ENCODE data around the gene ULK3.

The ULK3 gene

GRCh38 chr15:74793135-74794028, 49.6 kb downstream of the ULK3 start:
- H3K27me3 ChIP-seq (ENCODE audit: insufficient read depth, low read length), result no peaks in the 10 kb centered on the region
- no peak overlapping the region for H3K4me3 ChIP-seq (ENCODE audit: low read length)
- H3K9me3 ChIP-seq (ENCODE audit: low read length), result no peaks in the 10 kb centered on the region
- no peak overlapping the region for H2AFZ ChIP-seq (ENCODE audit: low read depth, low read length)
- H3K4me1 ChIP-seq (ENCODE audit: insufficient read depth, low read length), result peaks cover 21% of the 10 kb centered on the region
- H3K36me3 ChIP-seq (ENCODE audit: insufficient read depth, low read length), result no peaks in the 10 kb centered on the region

- no peaks in the 10 kb centered on the region for H3K27me3 ChIP-seq (ENCODE audit: insufficient read depth, low read length)
- peaks cover 21% of the 10 kb centered on the region for H3K4me1 ChIP-seq (ENCODE audit: insufficient read depth, low read length)
Observed at GRCh38 chr15:74792227-74793016, 50.5 kb downstream of the ULK3 start.

GRCh38 chr15:74791667-74792066, 51.3 kb downstream of the ULK3 start:
- Histone ChIP-seq H3K36me3 (ENCODE audit: insufficient read depth, low read length) (no peaks in the 10 kb centered on the region), H3K4me3 (ENCODE audit: low read length) (no peak overlapping the region), H3K27me3 (ENCODE audit: insufficient read depth, low read length) (no peaks in the 10 kb centered on the region), H3K4me1 (ENCODE audit: insufficient read depth, low read length) (peaks cover 21% of the 10 kb centered on the region), H2AFZ (ENCODE audit: low read depth, low read length) (no peak overlapping the region), H3K9me3 (ENCODE audit: low read length) (no peaks in the 10 kb centered on the region)

More at GRCh38 chr15:74792227-74793016, 50.5 kb downstream of the ULK3 start:
- no peak overlapping the region for H2AFZ ChIP-seq (ENCODE audit: low read depth, low read length)
- no peaks in the 10 kb centered on the region for H3K36me3 ChIP-seq (ENCODE audit: insufficient read depth, low read length)
- no peak overlapping the region for H3K4me3 ChIP-seq (ENCODE audit: low read length)
- H3K9me3 ChIP-seq (ENCODE audit: low read length), result no peaks in the 10 kb centered on the region

- no peaks in the 10 kb centered on the region for H3K9me3 ChIP-seq (ENCODE audit: low read length)
- peaks cover 21% of the 10 kb centered on the region for H3K4me1 ChIP-seq (ENCODE audit: insufficient read depth, low read length)
- no peak overlapping the region for H2AFZ ChIP-seq (ENCODE audit: low read depth, low read length)
- H3K36me3 ChIP-seq (ENCODE audit: insufficient read depth, low read length), result no peaks in the 10 kb centered on the region
- no peak overlapping the region for H3K4me3 ChIP-seq (ENCODE audit: low read length)
- H3K27me3 ChIP-seq (ENCODE audit: insufficient read depth, low read length), result no peaks in the 10 kb centered on the region
Observed at GRCh38 chr15:74791007-74791406, 51.9 kb downstream of the ULK3 start.

GRCh38 chr15:74790080-74790916, 52.7 kb downstream of the ULK3 start:
- no peaks in the 10 kb centered on the region for H3K27me3 ChIP-seq (ENCODE audit: insufficient read depth, low read length)
- H3K4me3 ChIP-seq (ENCODE audit: low read length), result no peak overlapping the region
- no peak overlapping the region for H2AFZ ChIP-seq (ENCODE audit: low read depth, low read length)
- H3K4me1 ChIP-seq (ENCODE audit: insufficient read depth, low read length), result peaks cover 21% of the 10 kb centered on the region
- H3K36me3 ChIP-seq (ENCODE audit: insufficient read depth, low read length), result no peaks in the 10 kb centered on the region
- H3K9me3 ChIP-seq (ENCODE audit: low read length), result no peaks in the 10 kb centered on the region

DNA sequence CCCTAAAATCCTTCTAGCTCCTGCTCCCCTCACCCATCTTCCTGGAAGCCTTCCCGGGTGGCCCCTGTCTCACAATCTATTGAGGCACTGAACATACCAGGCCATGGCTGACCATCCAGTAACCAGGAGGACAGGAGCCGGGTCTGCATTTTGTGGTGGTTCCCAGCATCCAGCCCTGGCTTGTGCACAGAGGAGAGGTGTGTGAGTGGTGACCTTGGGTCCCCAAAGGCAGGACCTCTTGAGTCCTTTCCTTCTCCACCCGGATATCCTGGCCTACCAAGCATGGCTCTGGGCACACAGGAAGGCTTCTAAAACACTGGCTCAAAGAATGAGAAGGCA, 53.2 kb downstream of the ULK3 start:
- Histone ChIP-seq H2AFZ (ENCODE audit: low read depth, low read length) (no peak overlapping the region), H3K36me3 (ENCODE audit: insufficient read depth, low read length) (no peaks in the 10 kb centered on the region), H3K9me3 (ENCODE audit: low read length) (no peaks in the 10 kb centered on the region), H3K4me3 (ENCODE audit: low read length) (no peak overlapping the region), H3K27me3 (ENCODE audit: insufficient read depth, low read length) (no peaks in the 10 kb centered on the region), H3K4me1 (ENCODE audit: insufficient read depth, low read length) (peaks cover 26% of the 10 kb centered on the region)

GRCh38 chr15:74789171-74789631, 53.8 kb downstream of the ULK3 start:
- Histone ChIP-seq H3K4me3 (ENCODE audit: low read length) (no peak overlapping the region), H2AFZ (ENCODE audit: low read depth, low read length) (no peak overlapping the region), H3K36me3 (ENCODE audit: insufficient read depth, low read length) (no peaks in the 10 kb centered on the region), H3K27me3 (ENCODE audit: insufficient read depth, low read length) (no peaks in the 10 kb centered on the region), H3K4me1 (ENCODE audit: insufficient read depth, low read length) (peaks cover 28% of the 10 kb centered on the region), H3K9me3 (ENCODE audit: low read length) (no peaks in the 10 kb centered on the region)

DNA sequence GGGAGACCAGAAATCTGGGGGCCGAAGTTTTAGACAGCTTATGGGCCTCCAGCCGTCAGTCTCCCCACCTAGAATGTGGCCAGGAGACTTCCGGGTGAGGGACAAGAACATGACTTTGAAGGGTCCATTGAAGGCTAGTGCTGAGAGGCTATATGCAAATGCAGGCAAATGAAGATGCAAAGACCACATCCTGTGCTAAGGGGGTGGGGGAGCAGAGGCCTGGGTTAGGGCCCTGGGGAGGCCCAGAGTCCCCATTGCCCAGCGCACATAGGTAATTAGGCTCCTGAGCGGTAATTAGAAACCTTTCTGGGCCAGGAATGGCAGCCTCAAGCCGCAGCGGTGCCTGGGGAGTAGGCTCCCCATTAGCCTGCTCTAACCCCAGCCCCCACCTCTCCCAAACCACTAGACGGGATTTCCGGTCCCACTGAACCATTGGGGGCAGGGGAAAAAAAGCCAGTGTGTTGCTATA, 54.2 kb downstream of the ULK3 start:
- H3K4me1 ChIP-seq (ENCODE audit: insufficient read depth, low read length), result peaks cover 33% of the 10 kb centered on the region
- no peaks in the 10 kb centered on the region for H3K9me3 ChIP-seq (ENCODE audit: low read length)
- H2AFZ ChIP-seq (ENCODE audit: low read depth, low read length), result no peak overlapping the region
- H3K4me3 ChIP-seq (ENCODE audit: low read length), result no peak overlapping the region
- H3K36me3 ChIP-seq (ENCODE audit: insufficient read depth, low read length), result no peaks in the 10 kb centered on the region
- no peaks in the 10 kb centered on the region for H3K27me3 ChIP-seq (ENCODE audit: insufficient read depth, low read length)

- no peak overlapping the region for H3K4me3 ChIP-seq (ENCODE audit: low read length)
- H3K27me3 ChIP-seq (ENCODE audit: insufficient read depth, low read length), result no peaks in the 10 kb centered on the region
- H3K9me3 ChIP-seq (ENCODE audit: low read length), result no peaks in the 10 kb centered on the region
Observed at GRCh38 chr15:74788042-74788682, 54.8 kb downstream of the ULK3 start.

DNA sequence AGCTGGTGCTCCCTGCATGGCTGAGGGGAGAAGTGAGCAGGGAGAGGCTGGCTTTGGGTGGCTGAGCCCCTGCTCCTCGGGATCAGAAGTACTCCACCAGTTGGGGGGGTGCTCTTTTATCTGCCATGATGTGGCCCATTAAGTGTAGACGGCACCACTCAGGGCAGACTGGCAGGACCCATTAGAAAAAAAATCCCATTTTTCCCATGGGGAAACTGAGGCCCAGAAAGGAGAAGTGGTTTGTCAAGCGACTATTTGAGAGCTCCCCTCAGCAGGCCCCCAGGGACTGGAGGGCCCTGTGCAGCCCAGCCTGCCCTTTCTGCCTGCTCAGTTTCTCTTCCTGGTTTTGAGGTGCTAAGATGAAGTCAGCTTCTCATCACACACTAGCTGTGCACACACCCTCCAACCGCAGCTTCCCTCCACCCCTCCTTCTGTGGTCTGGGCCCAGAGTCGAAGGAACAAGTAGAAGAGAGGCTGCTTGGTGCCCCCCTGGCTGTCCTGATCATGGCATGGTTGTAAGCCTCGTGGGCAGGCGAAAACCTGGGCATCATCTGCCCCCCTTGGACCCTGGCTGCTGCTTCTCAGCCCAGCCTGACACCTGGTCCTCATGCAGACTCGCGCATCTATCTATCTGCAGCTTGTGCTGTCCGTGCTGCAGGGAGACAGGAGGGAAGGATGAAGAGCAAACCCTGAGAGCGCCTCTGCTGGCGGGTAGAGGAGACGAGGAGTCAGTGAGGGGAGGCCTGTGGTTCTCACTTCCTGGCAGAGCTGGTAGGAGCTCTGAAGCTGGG, 55.5 kb downstream of the ULK3 start:
- Histone ChIP-seq H3K36me3 (ENCODE audit: insufficient read depth, low read length) (no peaks in the 10 kb centered on the region), H3K27me3 (ENCODE audit: insufficient read depth, low read length) (no peaks in the 10 kb centered on the region), H3K9me3 (ENCODE audit: low read length) (no peaks in the 10 kb centered on the region), H3K4me3 (ENCODE audit: low read length) (no peak overlapping the region), H2AFZ (ENCODE audit: low read depth, low read length) (no peak overlapping the region), H3K4me1 (ENCODE audit: insufficient read depth, low read length) (peaks cover 35% of the 10 kb centered on the region)

More at GRCh38 chr15:74788042-74788682, 54.8 kb downstream of the ULK3 start:
- Histone ChIP-seq H3K36me3 (ENCODE audit: insufficient read depth, low read length) (no peaks in the 10 kb centered on the region), H3K4me1 (ENCODE audit: insufficient read depth, low read length) (peaks cover 35% of the 10 kb centered on the region), H2AFZ (ENCODE audit: low read depth, low read length) (no peak overlapping the region)

DNA sequence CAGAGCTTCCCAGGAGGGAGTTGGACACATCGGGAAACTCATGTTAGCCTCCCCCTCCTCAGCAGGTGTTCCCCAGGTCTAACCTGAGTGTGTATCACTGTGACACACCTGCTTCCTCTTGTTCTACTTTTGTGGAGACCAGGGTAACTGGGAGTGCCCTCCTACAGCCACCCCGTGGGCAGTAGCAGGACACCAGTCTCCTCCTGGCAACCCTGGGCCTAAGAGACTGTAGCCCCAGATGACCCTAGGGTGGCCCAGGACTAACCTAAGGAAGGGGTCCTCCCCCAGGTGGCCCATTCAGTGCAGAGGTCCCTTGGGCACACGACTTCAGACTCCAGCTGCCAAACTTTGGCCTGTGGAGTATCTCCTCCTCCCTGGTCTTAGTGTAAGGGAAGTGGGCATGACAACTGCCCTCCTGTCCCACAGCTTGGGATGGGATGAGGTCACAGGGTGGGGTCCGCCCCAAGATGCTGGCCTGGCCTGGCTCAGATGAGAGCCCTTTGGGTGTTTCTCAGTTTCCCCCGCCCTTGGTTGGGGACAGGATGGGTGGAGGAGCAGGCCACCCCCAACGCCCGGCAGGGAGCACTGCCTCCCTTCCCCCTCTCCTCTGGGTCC, 56.3 kb downstream of the ULK3 start:
- no peaks in the 10 kb centered on the region for H3K36me3 ChIP-seq (ENCODE audit: insufficient read depth, low read length)
- no peaks in the 10 kb centered on the region for H3K9me3 ChIP-seq (ENCODE audit: low read length)
- no peak overlapping the region for H2AFZ ChIP-seq (ENCODE audit: low read depth, low read length)
- peaks cover 33% of the 10 kb centered on the region for H3K4me1 ChIP-seq (ENCODE audit: insufficient read depth, low read length)
- H3K27me3 ChIP-seq (ENCODE audit: insufficient read depth, low read length), result no peaks in the 10 kb centered on the region
- H3K4me3 ChIP-seq (ENCODE audit: low read length), result no peak overlapping the region
